WTC11 (cell line): ENCODE data around the gene ZNF813.

Experiments used
- CREB1 ChIP-seq: sonication (generic); formaldehyde crosslinking; IDR thresholded peaks from 2 replicates; pipeline ENCODE4 v1.8.0; 2023; ENCODE audit warnings: mild to moderate bottlenecking, missing genetic modification reagents
- CTCF ChIP-seq: fragments of 200-600 bp; IDR thresholded peaks from 2 replicates; pipeline ENCODE4 v1.8.0; 2022; ENCODE audit warnings: antibody characterized with exemption
- FOXJ3 ChIP-seq: sonication (generic); formaldehyde crosslinking; IDR thresholded peaks from 2 replicates; pipeline ENCODE4 v1.9.0; 2021; ENCODE audit warnings: missing genetic modification reagents, mild to moderate bottlenecking, borderline replicate concordance
- GABPB1 ChIP-seq: sonication (generic); formaldehyde crosslinking; IDR thresholded peaks from 2 replicates; pipeline ENCODE4 v1.8.1; 2023; ENCODE audit warnings: mild to moderate bottlenecking, missing genetic modification reagents
- HMGA2 ChIP-seq: fragments of 250-450 bp; sonication (Bioruptor Pico); IDR thresholded peaks from 2 replicates; pipeline ENCODE4 v1.4.0; 2021; ENCODE audit warnings: mild to moderate bottlenecking, moderate library complexity
- HMGXB4 ChIP-seq: sonication (generic); formaldehyde crosslinking; IDR thresholded peaks from 2 replicates; pipeline ENCODE4 v1.8.1; 2023; ENCODE audit warnings: mild to moderate bottlenecking, moderate library complexity, missing genetic modification reagents
- NFYB ChIP-seq: sonication (generic); formaldehyde crosslinking; conservative IDR thresholded peaks from 2 replicates; pipeline ENCODE4 v1.8.0; 2022; ENCODE audit warnings: low read depth, missing genetic modification reagents
- SMAD4 ChIP-seq: sonication (generic); formaldehyde crosslinking; IDR thresholded peaks from 2 replicates; pipeline ENCODE4 v1.8.0; 2022; ENCODE audit warnings: mild to moderate bottlenecking, missing genetic modification reagents
- SP1 ChIP-seq: sonication (generic); formaldehyde crosslinking; conservative IDR thresholded peaks from 2 replicates; pipeline ENCODE4 v1.8.1; 2022; ENCODE audit warnings: missing genetic modification reagents
- TF ChIP-seq, protein P1 (sequence below): sonication (generic); formaldehyde crosslinking; IDR thresholded peaks from 2 replicates; pipeline ENCODE4 v1.8.1; 2023; ENCODE audit warnings: mild to moderate bottlenecking, missing genetic modification reagents
- TF ChIP-seq, protein P2 (sequence below): sonication (generic); formaldehyde crosslinking; IDR thresholded peaks from 2 replicates; pipeline ENCODE4 v1.8.1; 2022; ENCODE audit warnings: low read depth, mild to moderate bottlenecking, moderate library complexity, missing genetic modification reagents, borderline replicate concordance

GRCh38 chr19:53492153-53492552, 24.6 kb downstream of the ZNF813 start:
- TF ChIP-seq, protein P1, sequence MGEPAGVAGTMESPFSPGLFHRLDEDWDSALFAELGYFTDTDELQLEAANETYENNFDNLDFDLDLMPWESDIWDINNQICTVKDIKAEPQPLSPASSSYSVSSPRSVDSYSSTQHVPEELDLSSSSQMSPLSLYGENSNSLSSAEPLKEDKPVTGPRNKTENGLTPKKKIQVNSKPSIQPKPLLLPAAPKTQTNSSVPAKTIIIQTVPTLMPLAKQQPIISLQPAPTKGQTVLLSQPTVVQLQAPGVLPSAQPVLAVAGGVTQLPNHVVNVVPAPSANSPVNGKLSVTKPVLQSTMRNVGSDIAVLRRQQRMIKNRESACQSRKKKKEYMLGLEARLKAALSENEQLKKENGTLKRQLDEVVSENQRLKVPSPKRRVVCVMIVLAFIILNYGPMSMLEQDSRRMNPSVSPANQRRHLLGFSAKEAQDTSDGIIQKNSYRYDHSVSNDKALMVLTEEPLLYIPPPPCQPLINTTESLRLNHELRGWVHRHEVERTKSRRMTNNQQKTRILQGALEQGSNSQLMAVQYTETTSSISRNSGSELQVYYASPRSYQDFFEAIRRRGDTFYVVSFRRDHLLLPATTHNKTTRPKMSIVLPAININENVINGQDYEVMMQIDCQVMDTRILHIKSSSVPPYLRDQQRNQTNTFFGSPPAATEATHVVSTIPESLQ (CRISPR knock-in tag) = no peak
- TF ChIP-seq, protein P2, sequence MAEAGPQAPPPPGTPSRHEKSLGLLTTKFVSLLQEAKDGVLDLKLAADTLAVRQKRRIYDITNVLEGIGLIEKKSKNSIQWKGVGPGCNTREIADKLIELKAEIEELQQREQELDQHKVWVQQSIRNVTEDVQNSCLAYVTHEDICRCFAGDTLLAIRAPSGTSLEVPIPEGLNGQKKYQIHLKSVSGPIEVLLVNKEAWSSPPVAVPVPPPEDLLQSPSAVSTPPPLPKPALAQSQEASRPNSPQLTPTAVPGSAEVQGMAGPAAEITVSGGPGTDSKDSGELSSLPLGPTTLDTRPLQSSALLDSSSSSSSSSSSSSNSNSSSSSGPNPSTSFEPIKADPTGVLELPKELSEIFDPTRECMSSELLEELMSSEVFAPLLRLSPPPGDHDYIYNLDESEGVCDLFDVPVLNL (CRISPR knock-in tag) = no peak
- TF ChIP-seq SP1 (CRISPR knock-in tag) (no peak), HMGA2 (no peak), CTCF (no peak), HMGXB4 (no peak), SMAD4 (CRISPR knock-in tag) (no peak), CREB1 (no peak), GABPB1 (CRISPR knock-in tag) (no peak), NFYB (CRISPR knock-in tag) (no peak), FOXJ3 (no peak)
